ENCODE measurements around the gene FBXL15. TPM values are rescaled to one million over a fixed set of nuclear protein-coding genes. Genes with fewer than 3 reads are reported as not detected.

The FBXL15 gene
- total and polyA plus RNA-seq, 2 donors (not counting 1 experiment from before 2014, with no cell fraction given) = 15.5 to 20.7 TPM

DNA sequence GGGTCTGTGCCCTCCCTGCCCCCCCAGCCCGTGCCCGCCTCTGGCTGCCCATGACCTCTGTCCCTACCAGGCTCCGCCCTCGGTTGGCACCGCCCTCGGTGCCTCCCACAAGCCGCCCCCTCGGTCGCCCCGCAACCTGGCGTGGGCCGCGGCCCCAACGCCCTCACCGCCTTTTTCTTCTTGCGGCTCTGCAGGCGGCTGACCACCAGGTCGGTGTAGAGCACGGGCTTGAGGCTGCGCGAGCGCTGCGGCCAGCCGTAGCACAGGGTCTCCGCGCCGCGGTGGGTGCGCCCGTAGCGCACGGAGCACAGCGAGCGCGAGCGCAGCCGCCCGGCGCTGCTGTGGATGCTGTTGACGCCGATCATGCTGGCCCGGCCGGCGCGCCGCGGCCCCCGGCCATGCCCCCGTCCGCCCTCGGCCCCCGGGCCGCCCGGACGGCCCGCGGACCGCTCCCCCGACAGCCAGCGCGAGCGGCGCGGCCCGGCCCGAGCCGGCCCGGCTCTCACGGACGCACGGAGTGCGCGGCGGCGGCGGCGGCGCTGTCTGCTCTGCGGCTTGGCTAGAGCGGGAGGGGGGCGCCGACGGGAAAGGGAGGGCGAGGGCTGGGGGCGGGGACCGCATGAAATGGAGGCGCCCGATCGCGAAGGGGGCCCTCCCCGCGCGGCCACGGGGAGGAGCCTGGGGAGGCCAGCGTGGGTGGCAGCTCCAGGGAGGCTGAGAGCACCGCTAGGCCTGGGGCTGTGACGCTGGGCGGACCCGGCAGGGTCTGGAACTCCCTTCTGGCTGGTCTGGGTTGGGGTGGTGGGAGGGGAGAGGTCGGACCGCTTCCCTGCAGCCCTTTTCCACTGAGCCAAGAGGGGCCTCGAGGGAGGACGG is 11.7 kb upstream of the FBXL15 start:
- peaks cover 46% of the 10 kb centered on the region for H3K27me3 Mint-ChIP-seq
- ChIA-PET CTCF (interaction anchor here (0.9 to 5.0 kb wide), 4 partner anchors 8 to 70 kb away, joined by 3 to 35 read pairs (median 12); partner anchors contain the start of gene FBXL15), POLR2A (interaction anchor here (1.2 to 3.3 kb wide), 3 partner anchors 7 to 14 kb away, joined by 3 to 14 read pairs (median 5); partner anchors contain the start of genes FBXL15 and NFKB2)
- H3K9me3 Mint-ChIP-seq (ENCODE audit: insufficient read depth) = no peaks in the 10 kb centered on the region
- peaks cover 0 to 64% (median 35%) of the 10 kb centered on the region in 4 experiments for H3K27me3 ChIP-seq (replicated peaks in 1 of 4; ENCODE audit: control extremely low read depth in 1 of 4, control insufficient read depth in 3 of 4, insufficient read depth in 4 of 4, low read length in 3 of 4)
- intact Hi-C loops (cut with micrococcal nuclease) = loop anchor here (1.0 kb wide), 1 partner anchor 10 kb away; no protein-coding TSS in a partner anchor
- H3K36me3 ChIP-seq (replicated peaks in 1 of 2; ENCODE audit: control extremely low read depth in 1 of 2, control insufficient read depth in 1 of 2, extremely low read depth in 1 of 2, insufficient read depth in 2 of 2, low read length in 1 of 2) = no peaks in the 10 kb centered on the region
- ATAC-seq (ENCODE audit: low read depth) = peak; percentile 49
- H3K4me3 ChIP-seq (ENCODE audit: control extremely low read depth in 1 of 5, extremely low read depth in 1 of 5, insufficient read depth in 1 of 5, low read depth in 2 of 5, low read length in 4 of 5) = peak overlapping the region in 3 of 5 experiments; percentile 8 to 40 (median 39)
- peaks cover 26 to 33% of the 10 kb centered on the region in 2 donors for H3K4me1 ChIP-seq (ENCODE audit: control insufficient read depth in 2 of 2, insufficient read depth in 2 of 2, low read length in 2 of 2)
- no peak overlapping the region for H3K27ac ChIP-seq (ENCODE audit: low read length in 2 of 2)
- H3K4me2 ChIP-seq (replicated peaks; ENCODE audit: low read depth, low read length, poor library complexity, severe bottlenecking) = peak overlapping the region; percentile 84
- DNase-seq = peak; percentile 64
- 1% methylated on average over 103 of the region's 103 CpGs for WGBS (ENCODE audit: insufficient coverage)
- TF ChIP-seq EZH2 (IDR thresholded peaks at IDR 0.05; ENCODE audit: borderline replicate concordance, insufficient read depth, low read depth, low read length, poor library complexity, severe bottlenecking) = no peak
- TF ChIP-seq, protein P1, sequence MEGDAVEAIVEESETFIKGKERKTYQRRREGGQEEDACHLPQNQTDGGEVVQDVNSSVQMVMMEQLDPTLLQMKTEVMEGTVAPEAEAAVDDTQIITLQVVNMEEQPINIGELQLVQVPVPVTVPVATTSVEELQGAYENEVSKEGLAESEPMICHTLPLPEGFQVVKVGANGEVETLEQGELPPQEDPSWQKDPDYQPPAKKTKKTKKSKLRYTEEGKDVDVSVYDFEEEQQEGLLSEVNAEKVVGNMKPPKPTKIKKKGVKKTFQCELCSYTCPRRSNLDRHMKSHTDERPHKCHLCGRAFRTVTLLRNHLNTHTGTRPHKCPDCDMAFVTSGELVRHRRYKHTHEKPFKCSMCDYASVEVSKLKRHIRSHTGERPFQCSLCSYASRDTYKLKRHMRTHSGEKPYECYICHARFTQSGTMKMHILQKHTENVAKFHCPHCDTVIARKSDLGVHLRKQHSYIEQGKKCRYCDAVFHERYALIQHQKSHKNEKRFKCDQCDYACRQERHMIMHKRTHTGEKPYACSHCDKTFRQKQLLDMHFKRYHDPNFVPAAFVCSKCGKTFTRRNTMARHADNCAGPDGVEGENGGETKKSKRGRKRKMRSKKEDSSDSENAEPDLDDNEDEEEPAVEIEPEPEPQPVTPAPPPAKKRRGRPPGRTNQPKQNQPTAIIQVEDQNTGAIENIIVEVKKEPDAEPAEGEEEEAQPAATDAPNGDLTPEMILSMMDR (IDR thresholded peaks at IDR 0.05) = no peak
- peak overlapping the region; percentile 83 for H3K4me3 Mint-ChIP-seq
- H3K27ac Mint-ChIP-seq = no peak overlapping the region
- H3K9me3 ChIP-seq (ENCODE audit: control extremely low read depth in 1 of 3, control insufficient read depth in 2 of 3, insufficient read depth in 1 of 3, low read length in 2 of 3) = peaks cover 0 to 20% (median 0%) of the 10 kb centered on the region in 3 donors
- no peaks in the 10 kb centered on the region for H3K79me2 ChIP-seq (ENCODE audit: control insufficient read depth, insufficient read depth, low read length)
- H3K9ac ChIP-seq (ENCODE audit: low read length) = peak overlapping the region; percentile 47
- peak overlapping the region; percentile 56 for H2AFZ ChIP-seq (ENCODE audit: insufficient read depth, low read depth, low read length, poor library complexity, severe bottlenecking)
- peaks cover 31% of the 10 kb centered on the region for H3K4me1 Mint-ChIP-seq
- peaks cover 11% of the 10 kb centered on the region for H4K20me1 ChIP-seq (ENCODE audit: control insufficient read depth, insufficient read depth, low read length, poor library complexity, severe bottlenecking)

All from B cell (primary cell).